SK-N-MC (cell line): Measurements from ENCODE around the gene RAB28.

Experiments used
- DNase-seq: peaks from one replicate; pipeline ENCODE4 v3.0.0-alpha.2; 2011; ENCODE audit warnings: low read depth, low spot score
- H3K27ac ChIP-seq: fragments of 200-600 bp; sonication (generic); 2 replicates; pipeline ENCODE4 v1.5.1; 2016; ENCODE audit warnings: mixed run types
- H3K36me3 ChIP-seq: fragments of 200-600 bp; sonication (generic); 2 replicates; pipeline ENCODE4 v1.6.1; 2017; ENCODE audit warnings: antibody characterized with exemption, low read length, mixed read lengths; ENCODE audit not compliant: insufficient read depth
- H3K4me3 ChIP-seq: fragments of 200-600 bp; sonication (generic); 2 replicates; pipeline ENCODE4 v1.5.1; 2016
- H3K9ac ChIP-seq: fragments of 200-600 bp; sonication (generic); 2 replicates; pipeline ENCODE4 v1.8.0; 2017; ENCODE audit warnings: mixed run types, mixed read lengths; ENCODE audit not compliant: insufficient read length
- H3K9me3 ChIP-seq: fragments of 200-600 bp; sonication (generic); 2 replicates; pipeline ENCODE4 v1.6.1; 2017; ENCODE audit warnings: low read depth, mild to moderate bottlenecking, antibody characterized with exemption, low read length, moderate library complexity, mixed read lengths
- EZH2 ChIP-seq: fragments of 200-600 bp; sonication (generic); IDR thresholded peaks from one replicate; pipeline ENCODE4 v1.6.1; 2017; ENCODE audit warnings: antibody characterized with exemption
- FOXP2 ChIP-seq: optimal IDR thresholded peaks from 2 replicates; pipeline ENCODE3; 2011; ENCODE audit warnings: mild to moderate bottlenecking, moderate library complexity; ENCODE audit not compliant: insufficient read depth; ENCODE audit errors: extremely low read length, control extremely low read depth
- POLR2AphosphoS5 ChIP-seq: IDR thresholded peaks from 2 replicates; pipeline ENCODE4 v1.6.1; 2012; ENCODE audit warnings: mild to moderate bottlenecking, low read depth, low read length, borderline replicate concordance

Gene RAB28

GRCh38 chr4:13493793-13494192 lies 9.7 kb upstream of the RAB28 start:
- TF ChIP-seq POLR2AphosphoS5 (no peak; the same call in 1 of the 2 replicates), EZH2 (no peak), FOXP2 (no peak)
- no peak for DNase-seq
- Histone ChIP-seq H3K9ac (no peak overlapping the region), H3K27ac (peak overlapping the region; percentile 67; the same call in 1 of the 2 replicates), H3K4me3 (no peak overlapping the region), H3K9me3 (no peaks in the 10 kb centered on the region), H3K36me3 (no peaks in the 10 kb centered on the region)

DNA sequence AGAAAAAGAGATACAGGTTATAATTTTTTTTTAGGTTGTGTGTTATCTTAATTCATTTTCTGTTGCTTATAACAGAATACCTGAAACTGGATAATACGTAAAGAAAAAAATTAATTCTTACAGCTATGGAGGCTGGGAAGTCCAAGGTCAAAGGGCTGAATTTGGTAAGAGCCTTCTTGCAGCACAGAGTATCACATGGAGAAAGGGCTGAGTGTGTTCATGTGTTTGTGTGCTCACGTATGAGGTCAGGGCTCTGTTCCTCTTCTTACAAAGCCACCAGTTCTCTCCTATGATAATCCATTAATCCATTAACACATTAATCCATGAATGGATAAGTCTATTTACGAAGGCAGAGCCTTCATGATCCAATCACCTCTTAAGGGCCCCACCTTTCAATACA lies 8.6 kb upstream of the RAB28 start:
- Histone ChIP-seq H3K4me3 (no peak overlapping the region), H3K9ac (no peak overlapping the region), H3K27ac (no peak overlapping the region), H3K9me3 (no peaks in the 10 kb centered on the region), H3K36me3 (no peaks in the 10 kb centered on the region)
- TF ChIP-seq FOXP2 (no peak), POLR2AphosphoS5 (no peak), EZH2 (no peak)
- DNase-seq: no peak

DNA sequence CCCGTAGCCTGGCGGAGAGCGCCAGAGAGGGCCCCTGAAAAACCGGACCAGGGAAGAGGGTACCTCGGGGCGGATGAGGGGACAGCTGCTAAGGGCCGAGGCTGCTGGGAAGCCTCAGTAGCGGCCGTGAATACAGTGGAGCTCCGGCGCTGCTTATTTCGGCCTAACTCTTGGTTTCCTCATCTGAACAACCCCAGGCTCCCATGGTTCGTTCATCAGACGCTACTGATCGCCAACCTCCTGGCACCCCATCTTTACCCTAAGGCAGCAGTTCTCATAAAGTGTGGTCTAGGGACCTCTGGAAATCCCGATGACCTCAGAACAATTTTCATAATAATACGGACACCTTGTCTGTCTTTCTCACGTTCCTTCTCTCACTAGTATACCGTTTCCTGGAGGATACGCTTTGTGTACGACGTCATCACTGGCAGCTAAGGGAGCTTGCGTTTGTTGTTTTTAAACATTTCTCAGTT lies 645 bp upstream of the RAB28 start:
- no peak for DNase-seq
- Histone ChIP-seq H3K9me3 (no peaks in the 10 kb centered on the region), H3K27ac (no peak overlapping the region), H3K4me3 (peak overlapping the region; percentile 78), H3K36me3 (no peaks in the 10 kb centered on the region), H3K9ac (no peak overlapping the region)
- TF ChIP-seq FOXP2: no peak
- no peak for TF ChIP-seq EZH2
- TF ChIP-seq POLR2AphosphoS5: no peak

DNA sequence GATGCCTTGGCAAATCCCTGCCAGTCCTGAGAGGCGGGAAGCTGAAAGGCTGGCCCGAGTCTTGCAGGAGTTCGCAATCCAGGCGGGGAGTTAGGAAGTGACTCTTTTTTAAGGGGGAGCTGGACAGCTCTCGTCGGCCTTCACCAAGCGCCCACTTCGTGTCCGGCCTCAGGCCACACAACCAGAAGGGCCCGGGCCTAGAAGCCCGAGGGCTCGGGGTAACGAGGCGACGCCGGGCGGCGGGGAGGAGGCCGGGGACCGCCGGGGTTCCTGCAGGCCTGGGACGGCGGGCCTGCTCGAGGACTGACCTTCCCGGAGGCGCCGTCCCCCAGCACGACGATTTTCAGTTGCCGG lies 395 bp downstream of the RAB28 start:
- 0 out of 2 replicates have a peak overlapping the region, but pooled peaks have one; percentile 13 for H3K27ac ChIP-seq
- DNase-seq: no peak
- H3K9me3 ChIP-seq: no peaks in the 10 kb centered on the region
- TF ChIP-seq EZH2 (no peak), POLR2AphosphoS5 (no peak), FOXP2 (no peak)
- no peaks in the 10 kb centered on the region for H3K36me3 ChIP-seq
- H3K9ac ChIP-seq: peak overlapping the region; percentile 93
- peak overlapping the region; percentile 78 for H3K4me3 ChIP-seq

GRCh38 chr4:13483136-13483767 lies 888 bp downstream of the RAB28 start:
- DNase-seq: no peak
- peak overlapping the region; percentile 93 for H3K9ac ChIP-seq
- H3K36me3 ChIP-seq: no peaks in the 10 kb centered on the region
- no peak overlapping the region for H3K27ac ChIP-seq
- no peaks in the 10 kb centered on the region for H3K9me3 ChIP-seq
- no peak for TF ChIP-seq EZH2
- no peak for TF ChIP-seq FOXP2
- no peak for TF ChIP-seq POLR2AphosphoS5
- H3K4me3 ChIP-seq: peak overlapping the region; percentile 78

DNA sequence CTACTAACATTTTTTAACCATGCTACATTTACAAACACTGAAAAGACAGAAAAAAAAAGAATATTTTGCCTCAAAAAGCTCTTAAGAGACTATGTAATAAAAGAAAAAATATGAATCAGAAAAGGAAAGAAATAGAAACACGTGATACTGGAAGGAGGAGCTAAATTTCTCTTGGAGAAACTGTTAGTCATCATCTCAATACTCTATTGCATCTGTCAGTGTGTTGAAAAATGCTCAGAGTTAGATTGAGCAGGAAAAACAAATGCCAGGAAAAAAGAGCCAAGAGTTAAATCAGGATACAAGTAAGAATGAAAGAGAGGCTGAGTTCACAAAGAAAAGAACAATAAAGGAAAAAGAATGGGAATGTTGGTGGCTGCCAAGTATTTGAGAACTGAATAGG lies 2.6 kb downstream of the RAB28 start:
- no peak for TF ChIP-seq EZH2
- TF ChIP-seq FOXP2: no peak
- TF ChIP-seq POLR2AphosphoS5: no peak
- Histone ChIP-seq H3K4me3 (peak overlapping the region; percentile 78), H3K9me3 (no peaks in the 10 kb centered on the region), H3K36me3 (no peaks in the 10 kb centered on the region), H3K9ac (peak overlapping the region; percentile 55), H3K27ac (peak overlapping the region; percentile 62; the same call in 1 of the 2 replicates)
- DNase-seq: no peak

DNA sequence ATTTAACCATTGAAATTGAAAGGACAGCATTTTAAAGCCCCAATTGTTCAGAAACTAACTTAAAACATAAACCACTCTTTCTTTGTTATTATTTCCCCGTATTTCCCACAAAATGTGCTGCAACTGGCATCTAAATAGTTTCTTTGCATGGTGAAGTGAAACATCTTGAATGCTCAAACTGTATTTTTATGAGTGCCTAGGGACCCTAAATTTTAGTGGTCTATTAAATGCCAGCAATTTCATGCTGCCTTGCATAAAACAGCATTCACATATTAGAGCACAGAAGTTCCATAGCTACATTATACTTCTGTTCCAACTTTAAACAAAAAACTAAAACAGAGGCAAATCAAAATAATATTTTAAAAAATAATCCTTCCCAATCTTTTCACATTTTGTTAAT lies 5.4 kb downstream of the RAB28 start:
- peaks cover 12% of the 10 kb centered on the region for H3K36me3 ChIP-seq
- H3K27ac ChIP-seq: peak overlapping the region; percentile 82
- DNase-seq: peak; percentile 59
- H3K4me3 ChIP-seq: peak overlapping the region; percentile 43
- H3K9me3 ChIP-seq: no peaks in the 10 kb centered on the region
- TF ChIP-seq EZH2 (no peak), FOXP2 (no peak), POLR2AphosphoS5 (no peak)
- H3K9ac ChIP-seq: no peak overlapping the region

- Histone ChIP-seq H3K9me3 (no peaks in the 10 kb centered on the region), H3K9ac (no peak overlapping the region), H3K36me3 (peaks cover 13% of the 10 kb centered on the region), H3K4me3 (peak overlapping the region; percentile 43), H3K27ac (peak overlapping the region; percentile 82)
- no peak for DNase-seq
- TF ChIP-seq POLR2AphosphoS5: no peak
- no peak for TF ChIP-seq FOXP2
- no peak for TF ChIP-seq EZH2
These were observed 6.0 kb downstream of the RAB28 start for GRCh38 chr4:13478131-13478530.
